Liver (tissue), 3 donors: ENCODE measurements around the gene MTHFD1L.

Experiments used
- CTCF ChIP-seq: fragments of 150-350 bp; IDR thresholded peaks from 2 replicates; pipeline ENCODE4 v1.5.1; 2017; ENCODE audit warnings: improper control_type of control experiment, low read depth, low read length; ENCODE audit not compliant: missing input control
- SP1 ChIP-seq: IDR thresholded peaks from 2 replicates; pipeline ENCODE4 v1.6.1; 2018; ENCODE audit warnings: antibody characterized with exemption, mild to moderate bottlenecking
- TAF1 ChIP-seq: conservative IDR thresholded peaks from 2 replicates; pipeline ENCODE4 v1.6.1; 2016; ENCODE audit warnings: antibody characterized with exemption, mild to moderate bottlenecking
- YY1 ChIP-seq: IDR thresholded peaks from 2 replicates; pipeline ENCODE4 v1.6.1; 2016; ENCODE audit warnings: antibody characterized with exemption, mild to moderate bottlenecking
- ZBTB33 ChIP-seq: IDR thresholded peaks from 2 replicates; pipeline ENCODE4 v1.6.1; 2016; ENCODE audit warnings: antibody characterized with exemption
- donor health status: healthy.
- donor health status: healthy.

GRCh38 chr6:150894191-150894744 is 28.8 kb downstream of the MTHFD1L start:
- TF ChIP-seq TAF1 (no peak), CTCF (no peak), YY1 (no peak), ZBTB33 (no peak), SP1 (no peak)
